ENCODE data around the gene FBRS.

DNA sequence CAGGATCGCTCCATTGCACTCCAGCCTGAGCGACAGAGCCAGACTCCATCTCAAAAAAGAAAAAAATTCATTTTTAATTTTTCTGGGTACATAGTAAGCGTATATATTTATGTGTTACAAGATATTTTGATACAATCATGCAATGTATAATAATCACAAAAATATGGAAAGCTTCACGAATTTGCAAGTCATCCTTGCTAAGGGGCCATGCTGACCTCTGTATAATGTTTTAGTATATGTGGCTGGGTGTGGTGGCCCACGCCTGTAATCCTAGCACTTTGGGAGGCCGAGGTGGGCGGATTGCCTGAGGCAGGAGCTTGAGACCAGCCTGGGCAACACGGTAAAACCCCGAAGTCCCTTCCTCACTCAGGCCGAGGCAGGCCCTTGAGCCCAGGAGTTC, 16.9 kb downstream of the FBRS start:
- TF ChIP-seq, protein P1, sequence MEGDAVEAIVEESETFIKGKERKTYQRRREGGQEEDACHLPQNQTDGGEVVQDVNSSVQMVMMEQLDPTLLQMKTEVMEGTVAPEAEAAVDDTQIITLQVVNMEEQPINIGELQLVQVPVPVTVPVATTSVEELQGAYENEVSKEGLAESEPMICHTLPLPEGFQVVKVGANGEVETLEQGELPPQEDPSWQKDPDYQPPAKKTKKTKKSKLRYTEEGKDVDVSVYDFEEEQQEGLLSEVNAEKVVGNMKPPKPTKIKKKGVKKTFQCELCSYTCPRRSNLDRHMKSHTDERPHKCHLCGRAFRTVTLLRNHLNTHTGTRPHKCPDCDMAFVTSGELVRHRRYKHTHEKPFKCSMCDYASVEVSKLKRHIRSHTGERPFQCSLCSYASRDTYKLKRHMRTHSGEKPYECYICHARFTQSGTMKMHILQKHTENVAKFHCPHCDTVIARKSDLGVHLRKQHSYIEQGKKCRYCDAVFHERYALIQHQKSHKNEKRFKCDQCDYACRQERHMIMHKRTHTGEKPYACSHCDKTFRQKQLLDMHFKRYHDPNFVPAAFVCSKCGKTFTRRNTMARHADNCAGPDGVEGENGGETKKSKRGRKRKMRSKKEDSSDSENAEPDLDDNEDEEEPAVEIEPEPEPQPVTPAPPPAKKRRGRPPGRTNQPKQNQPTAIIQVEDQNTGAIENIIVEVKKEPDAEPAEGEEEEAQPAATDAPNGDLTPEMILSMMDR (IDR thresholded peaks at IDR 0.05 in 4 of 5, conservative IDR thresholded peaks at IDR 0.05 in 1 of 5): no peak
- TF ChIP-seq POLR2A (IDR thresholded peaks at IDR 0.05): no peak
